Endodermal cell (in vitro differentiated cells): ENCODE results near the gene ALDH7A1. TPM values are rescaled to one million over a fixed set of nuclear protein-coding genes. Genes with fewer than 3 reads are reported as not detected.

ENCODE experiments used
- DNase-seq: peaks from one replicate; pipeline ENCODE4 v3.0.0-alpha.2; 2017
- H3K27ac ChIP-seq: 2 replicates; pipeline ENCODE4 v1.5.1; 2013; ENCODE audit warnings: mild to moderate bottlenecking, low read depth, low read length, moderate library complexity
- H3K27me3 ChIP-seq: 2 replicates; pipeline ENCODE4 v1.6.1; 2013; ENCODE audit warnings: mild to moderate bottlenecking, low read length, moderate library complexity; ENCODE audit not compliant: insufficient read depth, control insufficient read depth, poor library complexity, severe bottlenecking
- H3K36me3 ChIP-seq: 2 replicates; pipeline ENCODE4 v1.7.0; 2013; ENCODE audit warnings: mild to moderate bottlenecking, low read length, moderate library complexity; ENCODE audit not compliant: control insufficient read depth, insufficient read depth
- H3K4me1 ChIP-seq: one replicate; pipeline ENCODE4 v1.7.0; 2013; ENCODE audit warnings: low read length; ENCODE audit not compliant: control insufficient read depth, insufficient read depth
- H3K4me3 ChIP-seq: 2 replicates; pipeline ENCODE4 v1.5.1; 2013; ENCODE audit warnings: mild to moderate bottlenecking, low read length, moderate library complexity
- H3K9ac ChIP-seq: 2 replicates; pipeline ENCODE4 v1.6.1; 2013; ENCODE audit warnings: mild to moderate bottlenecking, low read length, moderate library complexity; ENCODE audit not compliant: poor library complexity, severe bottlenecking; ENCODE audit errors: extremely low read depth
- H3K9me3 ChIP-seq: 2 replicates; pipeline ENCODE4 v1.6.1; 2013; ENCODE audit warnings: mild to moderate bottlenecking, low read length, moderate library complexity; ENCODE audit not compliant: control insufficient read depth
- H3K27ac Mint-ChIP-seq: 2 replicates; pipeline ENCODE4 v1.8.0; 2020; ENCODE audit warnings: mixed read lengths
- H3K27me3 Mint-ChIP-seq: 2 replicates; pipeline ENCODE4 v1.8.0; 2021; ENCODE audit warnings: mild to moderate bottlenecking, mixed read lengths; ENCODE audit not compliant: insufficient read depth
- H3K36me3 Mint-ChIP-seq: 2 replicates; pipeline ENCODE4 v1.8.0; 2020; ENCODE audit warnings: low read depth, mixed read lengths
- H3K4me1 Mint-ChIP-seq: 2 replicates; pipeline ENCODE4 v1.8.0; 2020; ENCODE audit warnings: mixed read lengths
- H3K4me3 Mint-ChIP-seq: 2 replicates; pipeline ENCODE4 v1.8.0; 2020; ENCODE audit warnings: mild to moderate bottlenecking, moderate library complexity, mixed read lengths
- H3K9me3 Mint-ChIP-seq: 2 replicates; pipeline ENCODE4 v1.8.0; 2020; ENCODE audit warnings: mild to moderate bottlenecking, mixed read lengths
- WGBS, 2 experiments: methylation state at CpG; one replicate each; pipeline versions ENCODE4 v1.1.5 to v1.1.7; 2013; ENCODE audit warnings: missing lambda C conversion rate in 2 of 2, mixed read lengths in 1 of 2; ENCODE audit not compliant: insufficient coverage in 1 of 2, insufficient read length in 1 of 2; 5-methylcytosine and 5-hydroxymethylcytosine counted together
- total RNA-seq, 2 donors: library from RNA; stranded (reverse); fragmentation: NEBNext Ultra II Directional in 1 of 2; extraction: Animal tissue kit (Norgen Biotek cat#: 25700) in 1 of 2; gene quantifications; 2 replicates in 1 of 2; 3 replicates in 1 of 2; pipeline ENCODE4 v1.2.1, GENCODE V29; 2021
- TF ChIP-seq, protein P1 (sequence below): fragments of 200-600 bp; sonication (generic); conservative IDR thresholded peaks from 2 replicates; pipeline ENCODE4 v1.5.0; 2021; ENCODE audit warnings: antibody characterized with exemption, mild to moderate bottlenecking

The ALDH7A1 gene
- total RNA-seq, 2 donors from 2014 or later: 133 to 192 TPM

DNA sequence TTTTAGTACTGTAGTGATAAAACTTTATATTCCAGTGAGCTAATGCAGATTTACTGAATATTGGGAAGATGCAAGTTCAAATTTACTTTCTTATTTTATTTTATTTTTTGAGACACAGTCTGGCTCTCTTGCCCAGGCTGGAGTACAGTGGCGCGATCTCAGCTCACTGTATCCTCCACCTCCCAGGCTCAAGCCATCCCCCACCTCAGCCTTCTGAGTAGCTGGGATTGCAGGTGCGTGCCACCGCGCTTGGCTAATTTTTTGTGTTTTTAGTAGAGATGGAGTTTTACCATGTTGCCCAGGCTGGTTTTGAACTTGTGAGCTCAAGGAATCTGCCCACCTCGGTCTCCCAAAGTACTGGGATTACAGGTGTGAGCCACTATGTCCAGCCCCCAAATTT lies 15.6 kb upstream of the ALDH7A1 start:
- Histone ChIP-seq H3K9ac (no peak overlapping the region), H3K27me3 (no peaks in the 10 kb centered on the region), H3K4me1 (no peaks in the 10 kb centered on the region), H3K27ac (no peak overlapping the region), H3K4me3 (no peak overlapping the region), H3K36me3 (peaks cover 87% of the 10 kb centered on the region), H3K9me3 (no peaks in the 10 kb centered on the region)
- no peak for DNase-seq
- H3K27ac Mint-ChIP-seq: no peak overlapping the region
- peaks cover 73% of the 10 kb centered on the region for H3K36me3 Mint-ChIP-seq
- TF ChIP-seq, protein P1, sequence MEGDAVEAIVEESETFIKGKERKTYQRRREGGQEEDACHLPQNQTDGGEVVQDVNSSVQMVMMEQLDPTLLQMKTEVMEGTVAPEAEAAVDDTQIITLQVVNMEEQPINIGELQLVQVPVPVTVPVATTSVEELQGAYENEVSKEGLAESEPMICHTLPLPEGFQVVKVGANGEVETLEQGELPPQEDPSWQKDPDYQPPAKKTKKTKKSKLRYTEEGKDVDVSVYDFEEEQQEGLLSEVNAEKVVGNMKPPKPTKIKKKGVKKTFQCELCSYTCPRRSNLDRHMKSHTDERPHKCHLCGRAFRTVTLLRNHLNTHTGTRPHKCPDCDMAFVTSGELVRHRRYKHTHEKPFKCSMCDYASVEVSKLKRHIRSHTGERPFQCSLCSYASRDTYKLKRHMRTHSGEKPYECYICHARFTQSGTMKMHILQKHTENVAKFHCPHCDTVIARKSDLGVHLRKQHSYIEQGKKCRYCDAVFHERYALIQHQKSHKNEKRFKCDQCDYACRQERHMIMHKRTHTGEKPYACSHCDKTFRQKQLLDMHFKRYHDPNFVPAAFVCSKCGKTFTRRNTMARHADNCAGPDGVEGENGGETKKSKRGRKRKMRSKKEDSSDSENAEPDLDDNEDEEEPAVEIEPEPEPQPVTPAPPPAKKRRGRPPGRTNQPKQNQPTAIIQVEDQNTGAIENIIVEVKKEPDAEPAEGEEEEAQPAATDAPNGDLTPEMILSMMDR: no peak
- H3K4me1 Mint-ChIP-seq: peaks cover 4% of the 10 kb centered on the region
- WGBS, 2 experiments: 92 to 94% methylated on average over 2 to 6 of the region's 6 CpGs
- H3K4me3 Mint-ChIP-seq: no peak overlapping the region
- H3K27me3 Mint-ChIP-seq: no peaks in the 10 kb centered on the region
- no peaks in the 10 kb centered on the region for H3K9me3 Mint-ChIP-seq

DNA sequence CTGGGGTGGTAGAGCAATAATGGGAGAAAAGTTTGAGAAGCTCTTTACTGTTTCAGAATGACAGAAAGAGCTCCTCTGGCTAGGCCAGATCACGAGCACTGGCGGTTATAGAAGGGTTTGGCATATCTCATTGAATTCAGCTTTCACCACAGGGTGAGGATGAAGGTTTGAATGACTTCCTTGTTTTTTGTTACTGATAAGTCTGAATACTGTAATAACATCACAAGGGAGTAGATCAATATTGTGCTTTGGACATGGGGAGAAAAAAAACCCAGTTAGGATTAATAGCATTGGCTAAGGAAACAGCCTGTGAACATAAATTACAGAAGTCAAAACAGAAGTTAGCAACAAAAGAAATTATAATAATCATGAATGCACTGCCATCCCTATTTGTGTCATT lies 15.1 kb upstream of the ALDH7A1 start:
- H3K36me3 Mint-ChIP-seq: peaks cover 74% of the 10 kb centered on the region

DNA sequence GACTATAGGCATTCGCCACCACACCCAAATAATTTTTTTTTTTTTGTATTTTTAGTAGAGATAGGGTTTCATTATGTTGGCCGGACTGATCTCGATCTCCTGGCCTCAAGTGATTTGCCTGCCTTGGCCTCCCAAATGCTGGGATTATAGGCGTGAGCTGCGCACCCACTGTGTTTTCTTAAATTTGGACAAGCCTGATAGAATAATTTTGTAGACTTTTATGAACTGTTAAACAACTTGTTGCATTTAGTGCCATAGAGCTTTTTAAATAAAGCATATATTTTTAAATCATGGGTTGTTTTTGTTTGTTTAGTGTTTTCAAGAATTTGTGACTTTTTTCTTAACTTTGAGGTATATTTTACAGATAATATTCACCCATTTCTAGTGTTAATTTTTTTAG lies 10.5 kb upstream of the ALDH7A1 start:
- H3K27me3 Mint-ChIP-seq: no peaks in the 10 kb centered on the region
- H3K4me1 Mint-ChIP-seq: peaks cover 12% of the 10 kb centered on the region
- peak overlapping the region; percentile 4 for H3K4me3 ChIP-seq
- H3K27me3 ChIP-seq: no peaks in the 10 kb centered on the region
- peaks cover 60% of the 10 kb centered on the region for H3K36me3 Mint-ChIP-seq
- TF ChIP-seq, protein P1: no peak
- H3K27ac Mint-ChIP-seq: no peak overlapping the region
- DNase-seq: no peak
- peaks cover 2% of the 10 kb centered on the region for H3K4me1 ChIP-seq
- no peaks in the 10 kb centered on the region for H3K9me3 Mint-ChIP-seq
- no peaks in the 10 kb centered on the region for H3K9me3 ChIP-seq
- H3K4me3 Mint-ChIP-seq: peak overlapping the region; percentile 32
- no peak overlapping the region for H3K27ac ChIP-seq
- peaks cover 77% of the 10 kb centered on the region for H3K36me3 ChIP-seq
- WGBS, 2 experiments: 96 to 98% methylated on average over 4 to 5 of the region's 5 CpGs
- no peak overlapping the region for H3K9ac ChIP-seq

More for the DNA sequence above, 15.1 kb upstream of the ALDH7A1 start:
- Mint-ChIP-seq H3K27ac (peak overlapping the region; percentile 50), H3K27me3 (no peaks in the 10 kb centered on the region), H3K4me3 (no peak overlapping the region), H3K9me3 (no peaks in the 10 kb centered on the region), H3K4me1 (peaks cover 5% of the 10 kb centered on the region)
- no peak for DNase-seq
- Histone ChIP-seq H3K4me1 (peaks cover under 1% of the 10 kb centered on the region), H3K27me3 (no peaks in the 10 kb centered on the region), H3K9me3 (no peaks in the 10 kb centered on the region), H3K36me3 (peaks cover 88% of the 10 kb centered on the region), H3K9ac (no peak overlapping the region), H3K27ac (no peak overlapping the region), H3K4me3 (no peak overlapping the region)
- TF ChIP-seq, protein P1: no peak
- 96% methylated on average over 2 of the region's 2 CpGs; no CpG with 5 or more reads in 1 of the 2 experiments for WGBS, 2 experiments
